HFF-Myc (cell line): ENCODE results near the gene CAPRIN2.

ENCODE experiments used
- DNase-seq: peaks from one replicate; pipeline ENCODE4 v3.0.0-alpha.2; 2011; ENCODE audit warnings: low read depth; ENCODE audit errors: extremely low read depth
- H3K4me3 ChIP-seq: replicated peaks from 2 replicates; pipeline ENCODE4 v1.5.1; 2011; ENCODE audit warnings: low read depth, mild to moderate bottlenecking, control low read depth, low read length
- TF ChIP-seq, protein P1 (sequence below): IDR thresholded peaks from 2 replicates; pipeline ENCODE4 v1.5.1; 2012; ENCODE audit warnings: mild to moderate bottlenecking, low read depth, low read length, control low read depth; ENCODE audit errors: missing control alignments

Gene CAPRIN2

DNA sequence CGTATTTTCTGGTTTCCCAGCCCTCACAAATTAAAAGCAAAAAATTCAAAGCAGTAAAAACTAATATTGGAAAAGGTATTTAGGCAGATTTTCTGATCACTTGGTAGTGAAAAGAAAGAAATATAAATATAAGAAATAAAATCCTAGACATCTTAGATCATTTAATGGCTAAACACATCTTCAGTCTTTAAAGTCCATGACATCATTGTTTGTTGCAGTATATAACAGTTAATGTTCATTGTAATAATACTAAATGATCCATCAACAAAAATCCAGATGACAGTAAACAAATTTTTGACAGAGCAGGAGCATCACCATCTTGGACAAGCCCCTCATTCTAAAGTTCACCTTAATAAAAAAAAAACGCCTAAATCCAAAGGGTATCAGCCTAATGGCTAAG, 29.2 kb upstream of the CAPRIN2 start:
- TF ChIP-seq, protein P1, sequence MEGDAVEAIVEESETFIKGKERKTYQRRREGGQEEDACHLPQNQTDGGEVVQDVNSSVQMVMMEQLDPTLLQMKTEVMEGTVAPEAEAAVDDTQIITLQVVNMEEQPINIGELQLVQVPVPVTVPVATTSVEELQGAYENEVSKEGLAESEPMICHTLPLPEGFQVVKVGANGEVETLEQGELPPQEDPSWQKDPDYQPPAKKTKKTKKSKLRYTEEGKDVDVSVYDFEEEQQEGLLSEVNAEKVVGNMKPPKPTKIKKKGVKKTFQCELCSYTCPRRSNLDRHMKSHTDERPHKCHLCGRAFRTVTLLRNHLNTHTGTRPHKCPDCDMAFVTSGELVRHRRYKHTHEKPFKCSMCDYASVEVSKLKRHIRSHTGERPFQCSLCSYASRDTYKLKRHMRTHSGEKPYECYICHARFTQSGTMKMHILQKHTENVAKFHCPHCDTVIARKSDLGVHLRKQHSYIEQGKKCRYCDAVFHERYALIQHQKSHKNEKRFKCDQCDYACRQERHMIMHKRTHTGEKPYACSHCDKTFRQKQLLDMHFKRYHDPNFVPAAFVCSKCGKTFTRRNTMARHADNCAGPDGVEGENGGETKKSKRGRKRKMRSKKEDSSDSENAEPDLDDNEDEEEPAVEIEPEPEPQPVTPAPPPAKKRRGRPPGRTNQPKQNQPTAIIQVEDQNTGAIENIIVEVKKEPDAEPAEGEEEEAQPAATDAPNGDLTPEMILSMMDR = no peak
- H3K4me3 ChIP-seq = no peak overlapping the region
- DNase-seq = no peak

DNA sequence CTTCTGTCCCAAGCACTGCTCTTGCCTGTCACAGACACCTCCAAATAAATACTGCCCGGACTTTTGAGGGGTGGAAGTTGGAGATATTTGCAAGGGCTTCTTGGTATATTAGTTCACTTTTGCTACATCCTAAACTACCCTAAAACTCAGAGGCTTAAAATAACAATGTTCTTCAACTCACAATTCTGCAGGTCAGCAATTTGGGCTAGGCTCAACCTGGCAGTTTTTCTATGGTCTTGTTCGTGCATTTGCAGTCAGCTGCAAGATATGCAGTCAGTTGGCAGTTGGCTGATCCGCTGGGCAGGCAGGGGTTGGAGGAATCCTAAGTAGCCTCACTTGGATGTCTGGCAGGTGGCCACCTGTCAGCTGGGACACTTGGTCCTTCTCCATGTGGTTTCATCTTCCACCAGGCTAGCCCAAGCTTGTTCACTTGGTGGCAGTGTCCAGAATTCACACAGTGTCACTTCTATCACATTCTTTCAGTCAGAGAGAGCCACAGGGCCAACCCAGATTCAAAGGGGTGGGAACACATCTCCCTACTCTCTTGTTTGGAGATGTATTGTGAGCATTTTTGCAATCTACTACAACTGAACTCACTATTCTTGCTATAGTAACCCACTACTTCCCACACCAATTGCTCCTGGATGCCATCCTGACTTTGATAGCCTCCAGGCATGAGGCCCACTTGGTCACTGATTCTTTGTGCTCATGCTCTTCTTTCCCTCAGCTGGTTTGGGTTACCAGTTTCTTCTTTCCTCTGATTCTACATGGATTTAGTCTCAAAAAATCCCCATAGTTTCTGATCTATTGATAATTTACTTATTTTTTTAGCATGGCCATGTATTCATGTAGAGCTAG, 27.8 kb upstream of the CAPRIN2 start:
- no peak overlapping the region for H3K4me3 ChIP-seq
- DNase-seq = no peak
- TF ChIP-seq, protein P1 = no peak

DNA sequence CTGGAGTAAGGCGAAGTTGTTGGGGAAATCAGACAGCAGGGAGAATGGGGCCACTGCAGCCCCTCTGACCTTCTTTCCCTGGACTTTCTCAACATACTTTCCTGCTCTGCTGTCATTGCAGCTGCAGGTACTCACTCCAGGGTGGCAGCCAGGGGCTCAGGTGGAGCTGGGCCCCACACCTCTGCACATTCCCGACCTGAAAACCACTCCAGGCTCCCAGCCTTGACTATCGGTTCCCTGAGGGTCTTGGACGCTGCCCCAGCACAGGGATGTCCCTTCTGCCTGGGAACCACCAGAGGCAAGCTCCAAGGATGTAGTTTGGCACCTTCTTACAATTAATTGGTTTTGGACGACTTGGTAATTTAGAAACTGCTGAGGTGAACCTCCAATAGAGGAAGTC, 24.8 kb upstream of the CAPRIN2 start:
- H3K4me3 ChIP-seq = no peak overlapping the region
- TF ChIP-seq, protein P1 = no peak
- DNase-seq = no peak

DNA sequence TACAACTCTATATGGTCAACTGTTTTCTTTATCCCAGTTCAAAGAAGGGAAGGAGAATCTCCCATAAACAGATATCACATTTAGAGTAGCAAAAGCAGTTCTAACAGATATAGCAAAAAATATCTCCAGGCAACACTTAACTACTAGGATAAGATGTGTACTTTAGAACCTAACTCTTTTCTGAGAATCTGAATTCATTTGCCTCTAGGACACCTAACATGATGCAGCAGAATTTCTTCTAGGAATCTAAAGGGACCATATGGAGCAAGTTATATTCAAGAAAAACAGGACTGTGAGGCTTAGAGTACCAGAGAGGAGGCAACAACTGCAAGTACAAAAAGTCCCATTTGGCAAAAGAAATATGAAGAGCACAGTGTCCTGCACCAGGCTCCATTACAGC, 24.4 kb upstream of the CAPRIN2 start:
- TF ChIP-seq, protein P1 = no peak
- no peak for DNase-seq

DNA sequence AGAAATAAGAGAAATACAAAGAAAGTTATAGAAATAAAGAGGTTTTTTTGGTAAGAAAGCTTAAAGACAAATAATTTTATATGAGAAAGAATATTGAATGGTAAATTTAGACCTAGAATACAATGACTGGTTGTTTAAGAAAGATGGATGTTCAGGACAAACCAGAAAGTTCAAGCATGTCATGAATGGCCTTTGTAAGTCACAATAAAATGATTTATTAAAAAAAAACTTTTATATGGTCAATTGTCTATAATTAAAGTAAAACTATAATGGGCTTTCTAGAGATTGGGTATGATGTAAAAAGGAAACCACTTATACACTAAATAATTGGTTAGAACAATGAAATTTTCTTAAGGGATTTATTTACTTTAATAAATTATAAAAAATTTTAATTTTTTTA, 19.8 kb upstream of the CAPRIN2 start:
- H3K4me3 ChIP-seq = no peak overlapping the region
- DNase-seq = no peak
- TF ChIP-seq, protein P1 = no peak

More for the DNA sequence above, 24.4 kb upstream of the CAPRIN2 start:
- H3K4me3 ChIP-seq = no peak overlapping the region

DNA sequence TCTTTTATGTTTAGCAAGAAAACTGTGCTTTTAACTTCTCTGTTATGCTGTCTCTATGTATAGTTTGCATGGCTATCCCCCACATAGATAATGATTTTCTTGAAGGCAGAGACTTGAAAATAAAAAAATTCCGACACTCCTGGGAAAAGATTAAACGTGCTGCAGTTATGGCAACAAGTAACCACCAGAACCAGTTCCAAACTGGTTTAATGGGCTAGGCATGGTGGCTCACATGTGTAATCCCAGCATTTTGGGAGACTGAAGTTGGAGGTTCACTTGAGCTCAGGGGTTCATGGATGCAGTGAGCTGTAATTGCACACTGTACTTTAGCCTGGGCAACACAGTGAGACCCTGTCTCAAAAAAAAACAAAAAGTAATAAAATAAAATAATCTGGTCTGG, 15.1 kb upstream of the CAPRIN2 start:
- H3K4me3 ChIP-seq = no peak overlapping the region
- no peak for DNase-seq
- TF ChIP-seq, protein P1 = no peak
